Neural crest cell (in vitro differentiated cells): ENCODE results near the gene HKDC1. TPM values are rescaled to one million over a fixed set of nuclear protein-coding genes. Genes with fewer than 3 reads are reported as not detected.

Experiments used
- DNase-seq: peaks from one replicate; pipeline ENCODE4 v3.0.0; 2021; ENCODE audit warnings: low read depth, mixed read lengths, low spot score
- H3K27ac Mint-ChIP-seq: one replicate; pipeline ENCODE4 v1.8.0; 2021; ENCODE audit warnings: mild to moderate bottlenecking, mixed read lengths; ENCODE audit not compliant: unreplicated experiment
- H3K27me3 Mint-ChIP-seq: 2 replicates; pipeline ENCODE4 v1.8.0; 2021; ENCODE audit warnings: low read depth, mild to moderate bottlenecking, mixed read lengths
- H3K36me3 Mint-ChIP-seq: 2 replicates; pipeline ENCODE4 v1.8.0; 2021; ENCODE audit warnings: low read depth, mild to moderate bottlenecking, mixed read lengths
- H3K4me1 Mint-ChIP-seq: 2 replicates; pipeline ENCODE4 v1.8.0; 2021; ENCODE audit warnings: mixed read lengths
- H3K4me3 Mint-ChIP-seq: one replicate; pipeline ENCODE4 v1.8.0; 2021; ENCODE audit warnings: mild to moderate bottlenecking, mixed read lengths
- H3K9me3 Mint-ChIP-seq: 2 replicates; pipeline ENCODE4 v1.8.0; 2021; ENCODE audit warnings: mixed read lengths
- CTCF ChIP-seq: fragments of 200-600 bp; sonication (generic); conservative IDR thresholded peaks from 2 replicates; pipeline ENCODE4 v1.5.0; 2021; ENCODE audit warnings: antibody characterized with exemption, mild to moderate bottlenecking
- total RNA-seq: library from RNA; stranded (reverse); gene quantifications from 2 replicates; pipeline ENCODE4 v1.2.1, GENCODE V29; 2021

The HKDC1 gene
- total RNA-seq, 1 donor from 2014 or later: not detected

- peak overlapping the region; percentile 87 for H3K27ac Mint-ChIP-seq
- H3K9me3 Mint-ChIP-seq: no peaks in the 10 kb centered on the region
- DNase-seq: no peak
- no peak overlapping the region for H3K4me3 Mint-ChIP-seq
- H3K36me3 Mint-ChIP-seq: no peaks in the 10 kb centered on the region
- no peaks in the 10 kb centered on the region for H3K27me3 Mint-ChIP-seq
- peaks cover 26% of the 10 kb centered on the region for H3K4me1 Mint-ChIP-seq
- no peak for TF ChIP-seq CTCF
Observed at GRCh38 chr10:69224862-69225657, 4.9 kb downstream of the HKDC1 start.

GRCh38 chr10:69225681-69226080 is 5.5 kb downstream of the HKDC1 start:
- no peak for TF ChIP-seq CTCF
- Mint-ChIP-seq H3K27me3 (no peaks in the 10 kb centered on the region), H3K27ac (peak overlapping the region; percentile 52), H3K9me3 (no peaks in the 10 kb centered on the region), H3K4me1 (peaks cover 26% of the 10 kb centered on the region), H3K4me3 (no peak overlapping the region), H3K36me3 (no peaks in the 10 kb centered on the region)
- no peak for DNase-seq

- Mint-ChIP-seq H3K27ac (no peak overlapping the region), H3K27me3 (no peaks in the 10 kb centered on the region), H3K36me3 (no peaks in the 10 kb centered on the region), H3K9me3 (no peaks in the 10 kb centered on the region), H3K4me1 (peaks cover 26% of the 10 kb centered on the region), H3K4me3 (no peak overlapping the region)
- no peak for TF ChIP-seq CTCF
- no peak for DNase-seq
Observed at GRCh38 chr10:69226919-69227450, 6.9 kb downstream of the HKDC1 start.

GRCh38 chr10:69228151-69228550 is 8.0 kb downstream of the HKDC1 start:
- no peaks in the 10 kb centered on the region for H3K36me3 Mint-ChIP-seq
- H3K4me3 Mint-ChIP-seq: no peak overlapping the region
- TF ChIP-seq CTCF: no peak
- H3K27ac Mint-ChIP-seq: no peak overlapping the region
- no peaks in the 10 kb centered on the region for H3K27me3 Mint-ChIP-seq
- no peaks in the 10 kb centered on the region for H3K9me3 Mint-ChIP-seq
- no peak for DNase-seq
- H3K4me1 Mint-ChIP-seq: peaks cover 28% of the 10 kb centered on the region

GRCh38 chr10:69229616-69229916 is 9.4 kb downstream of the HKDC1 start:
- no peak for TF ChIP-seq CTCF
- no peak overlapping the region for H3K27ac Mint-ChIP-seq
- no peak for DNase-seq
- H3K27me3 Mint-ChIP-seq: no peaks in the 10 kb centered on the region
- H3K4me1 Mint-ChIP-seq: peaks cover 30% of the 10 kb centered on the region
- no peak overlapping the region for H3K4me3 Mint-ChIP-seq
- H3K36me3 Mint-ChIP-seq: no peaks in the 10 kb centered on the region
- H3K9me3 Mint-ChIP-seq: no peaks in the 10 kb centered on the region
